Naive thymus-derived CD8-positive, alpha-beta T cell (primary cell): ENCODE measurements around the gene WDR90. TPM values are rescaled to one million over a fixed set of nuclear protein-coding genes. Genes with fewer than 3 reads are reported as not detected.

Experiments used
- ATAC-seq, 2 donors: fragments of 150-1000 bp; cut with Tn5 transposase in 1 of 2; sonication (Bioruptor Pico), chemical (Tn5 transposase) in 1 of 2; 1 replicate in 1 of 2; 2 replicates in 1 of 2; pipeline ENCODE4 v1.10.0; 2021; ENCODE audit warnings: mild to moderate bottlenecking in 2 of 2, moderate library complexity in 2 of 2
- POLR2A ChIA-PET: fragments of 350-600 bp; sonication (Branson Sonifier 250); formaldehyde crosslinking; loops from one replicate; lab custom pipeline; 2021; ENCODE audit warnings: antibody characterized with exemption; lab: Charles Lee
- DNase-seq, 10 donors: peaks; one replicate each; pipeline versions ENCODE4 v3.0.0 to v3.0.0-alpha.2; 2020 to 2022
- H3K27ac Mint-ChIP-seq, 10 donors: one replicate each; pipeline ENCODE4 v1.8.0; 2020 to 2022; ENCODE audit warnings: mild to moderate bottlenecking in 10 of 10, mixed read lengths in 10 of 10, moderate library complexity in 4 of 10, inconsistent platforms in 1 of 10
- H3K27me3 Mint-ChIP-seq, 5 donors: one replicate each; pipeline ENCODE4 v1.8.0; 2021 to 2022; ENCODE audit warnings: mixed read lengths in 5 of 5
- H3K36me3 Mint-ChIP-seq, 3 donors: one replicate each; pipeline ENCODE4 v1.8.0; 2020 to 2022; ENCODE audit warnings: mixed read lengths in 3 of 3, mild to moderate bottlenecking in 2 of 3, inconsistent platforms in 1 of 3
- H3K4me1 Mint-ChIP-seq, 4 donors: one replicate each; pipeline ENCODE4 v1.8.0; 2021 to 2022; ENCODE audit warnings: mixed read lengths in 4 of 4
- H3K4me3 Mint-ChIP-seq, 10 donors: one replicate each; pipeline ENCODE4 v1.8.0; 2020 to 2022; ENCODE audit warnings: mild to moderate bottlenecking in 10 of 10, mixed read lengths in 10 of 10, moderate library complexity in 6 of 10, inconsistent platforms in 1 of 10
- H3K9me3 Mint-ChIP-seq, 9 donors: one replicate each; pipeline ENCODE4 v1.8.0; 2020 to 2022; ENCODE audit warnings: mixed read lengths in 9 of 9, mild to moderate bottlenecking in 3 of 9, inconsistent platforms in 1 of 9, moderate library complexity in 1 of 9
- polyA plus RNA-seq, 3 donors: library from polyadenylated mRNA; unstranded; fragments of 300-500 nt; fragmentation: Illumina TruSeq; gene quantifications; one replicate each; pipeline ENCODE4 v1.2.3, GENCODE V29; 2021
- total RNA-seq, 8 experiments: library from RNA in 2 of 8; stranded (reverse) in 2 of 8; gene quantifications; one replicate each; pipeline ENCODE4 v1.2.3 and lab custom pipeline; 2021 to 2026

Gene WDR90
- total and polyA plus RNA-seq, 5 experiments from 2014 or later = 0.27 to 19.2 (median 2.5) TPM

GRCh38 chr16:645852-646678 is 3.1 kb upstream of the WDR90 start:
- peaks cover 10 to 38% (median 22%) of the 10 kb centered on the region in 4 donors for H3K4me1 Mint-ChIP-seq
- peak overlapping the region in 1 of 10 donors; percentile 14 for H3K27ac Mint-ChIP-seq
- H3K27me3 Mint-ChIP-seq = no peaks in the 10 kb centered on the region
- DNase-seq (no peak), ATAC-seq (no peak)
- POLR2A ChIA-PET = interaction anchor here (1.1 kb wide), 1 partner anchor 9 kb away, joined by 3 read pairs; no protein-coding TSS in a partner anchor
- no peaks in the 10 kb centered on the region for H3K36me3 Mint-ChIP-seq
- H3K9me3 Mint-ChIP-seq = no peaks in the 10 kb centered on the region
- H3K4me3 Mint-ChIP-seq = peak overlapping the region in 3 of 10 donors; percentile 14 to 29 (median 26)

- POLR2A ChIA-PET = interaction anchor here (0.6 to 1.1 kb wide), 2 partner anchors 10 to 31 kb away, joined by 3 read pairs; no protein-coding TSS in a partner anchor
- peak overlapping the region in 1 of 10 donors; percentile 21 for H3K27ac Mint-ChIP-seq
- ATAC-seq = no peak
- H3K4me3 Mint-ChIP-seq = peak overlapping the region in 3 of 10 donors; percentile 19 to 22 (median 20)
- H3K4me1 Mint-ChIP-seq = peaks cover 10 to 38% (median 22%) of the 10 kb centered on the region in 4 donors
- DNase-seq = no peak
- H3K9me3 Mint-ChIP-seq = no peaks in the 10 kb centered on the region
- H3K36me3 Mint-ChIP-seq = no peaks in the 10 kb centered on the region
- no peaks in the 10 kb centered on the region for H3K27me3 Mint-ChIP-seq
Measured at GRCh38 chr16:646679-647172, 2.4 kb upstream of the WDR90 start.

- Mint-ChIP-seq H3K9me3 (no peaks in the 10 kb centered on the region), H3K36me3 (no peaks in the 10 kb centered on the region), H3K4me3 (peak overlapping the region in 2 of 10 donors; percentile 19 to 22), H3K4me1 (peaks cover 10 to 38% (median 22%) of the 10 kb centered on the region in 4 donors), H3K27me3 (no peaks in the 10 kb centered on the region), H3K27ac (no peak overlapping the region)
- POLR2A ChIA-PET = interaction anchor here (0.6 to 3.2 kb wide), 7 partner anchors 9 to 897 kb away, joined by 3 to 25 read pairs (median 4); partner anchors contain the start of genes METTL26 and RHBDL1
- no peak for ATAC-seq
- no peak for DNase-seq
Measured at GRCh38 chr16:647173-647902, 1.8 kb upstream of the WDR90 start.

GRCh38 chr16:648071-648780 is 939 bp upstream of the WDR90 start:
- no peak for ATAC-seq
- POLR2A ChIA-PET = interaction anchor here (1.2 to 3.2 kb wide), 6 partner anchors 10 to 60 kb away, joined by 3 to 25 read pairs (median 6); partner anchors contain the start of genes METTL26, RHBDL1 and RHOT2
- Mint-ChIP-seq H3K4me3 (peak overlapping the region; percentile 68 to 85 (median 75)), H3K27ac (peak overlapping the region in 8 of 10 donors; percentile 10 to 93 (median 83)), H3K27me3 (no peaks in the 10 kb centered on the region), H3K4me1 (peaks cover 10 to 32% (median 20%) of the 10 kb centered on the region in 4 donors), H3K36me3 (no peaks in the 10 kb centered on the region), H3K9me3 (no peaks in the 10 kb centered on the region)
- peak in 1 of 10 donors; percentile 24 for DNase-seq

- Mint-ChIP-seq H3K4me1 (peaks cover 1 to 23% (median 9%) of the 10 kb centered on the region in 4 donors), H3K27ac (peak overlapping the region in 2 of 10 donors; percentile 40 to 59), H3K4me3 (peak overlapping the region; percentile 59 to 83 (median 69)), H3K27me3 (no peaks in the 10 kb centered on the region), H3K9me3 (no peaks in the 10 kb centered on the region), H3K36me3 (no peaks in the 10 kb centered on the region)
- POLR2A ChIA-PET = interaction anchor here (0.6 to 3.2 kb wide), 12 partner anchors 10 to 66 kb away, joined by 3 to 25 read pairs (median 4); partner anchors contain the start of genes JMJD8, METRN, METTL26 and RHOT2
- ATAC-seq = peak; percentile 4 to 25
- no peak for DNase-seq
Measured at GRCh38 chr16:649631-650030, 466 bp downstream of the WDR90 start.

GRCh38 chr16:651844-652243 is 2.7 kb downstream of the WDR90 start:
- Mint-ChIP-seq H3K27ac (no peak overlapping the region), H3K4me1 (peaks cover 0 to 17% (median 6%) of the 10 kb centered on the region in 4 donors), H3K27me3 (no peaks in the 10 kb centered on the region), H3K9me3 (no peaks in the 10 kb centered on the region), H3K36me3 (no peaks in the 10 kb centered on the region), H3K4me3 (no peak overlapping the region)
- no peak for ATAC-seq
- POLR2A ChIA-PET = interaction anchor here (1.6 kb wide), 1 partner anchor 16 kb away, joined by 5 read pairs; the partner anchor contains the start of gene METTL26
- DNase-seq = no peak

GRCh38 chr16:652454-653305 is 3.5 kb downstream of the WDR90 start:
- H3K27ac Mint-ChIP-seq = no peak overlapping the region
- no peaks in the 10 kb centered on the region for H3K36me3 Mint-ChIP-seq
- H3K9me3 Mint-ChIP-seq = no peaks in the 10 kb centered on the region
- peak overlapping the region in 2 of 10 donors; percentile 20 to 67 for H3K4me3 Mint-ChIP-seq
- H3K4me1 Mint-ChIP-seq = peaks cover 0 to 14% (median 6%) of the 10 kb centered on the region in 4 donors
- POLR2A ChIA-PET = interaction anchor here (1.0 kb wide), 1 partner anchor 9 kb away, joined by 3 read pairs; no protein-coding TSS in a partner anchor
- ATAC-seq (no peak), DNase-seq (no peak)
- no peaks in the 10 kb centered on the region for H3K27me3 Mint-ChIP-seq

- no peak overlapping the region for H3K4me3 Mint-ChIP-seq
- H3K27me3 Mint-ChIP-seq = no peaks in the 10 kb centered on the region
- POLR2A ChIA-PET = interaction anchor here (0.8 to 1.0 kb wide), 3 partner anchors 10 to 23 kb away, joined by 3 read pairs; partner anchors contain the start of gene RHOT2
- ATAC-seq = no peak
- H3K9me3 Mint-ChIP-seq = no peaks in the 10 kb centered on the region
- no peak overlapping the region for H3K27ac Mint-ChIP-seq
- H3K4me1 Mint-ChIP-seq = peaks cover 0 to 6% (median 1%) of the 10 kb centered on the region in 4 donors
- H3K36me3 Mint-ChIP-seq = no peaks in the 10 kb centered on the region
- DNase-seq = no peak
Measured at GRCh38 chr16:654034-654433, 4.9 kb downstream of the WDR90 start.

- ATAC-seq = no peak
- Mint-ChIP-seq H3K4me1 (peaks cover 2 to 7% (median 5%) of the 10 kb centered on the region in 4 donors), H3K9me3 (no peaks in the 10 kb centered on the region), H3K36me3 (no peaks in the 10 kb centered on the region), H3K27me3 (no peaks in the 10 kb centered on the region), H3K27ac (no peak overlapping the region), H3K4me3 (no peak overlapping the region)
- POLR2A ChIA-PET = interaction anchor here (1.5 kb wide), 1 partner anchor 10 kb away, joined by 3 read pairs; the partner anchor contains the start of gene RHOT2
- no peak for DNase-seq
Measured at GRCh38 chr16:657487-657886, 8.3 kb downstream of the WDR90 start.

- DNase-seq = no peak
- Mint-ChIP-seq H3K9me3 (no peaks in the 10 kb centered on the region), H3K4me3 (no peak overlapping the region), H3K27ac (no peak overlapping the region), H3K36me3 (no peaks in the 10 kb centered on the region), H3K27me3 (no peaks in the 10 kb centered on the region), H3K4me1 (peaks cover 2 to 7% (median 6%) of the 10 kb centered on the region in 4 donors)
- POLR2A ChIA-PET = interaction anchor here (1.9 kb wide), 1 partner anchor 9 kb away, joined by 9 read pairs; the partner anchor contains the start of gene WDR90
- no peak for ATAC-seq
Measured at GRCh38 chr16:658679-659571, 9.8 kb downstream of the WDR90 start.
